ENCODE results near the gene FLNB.

The FLNB gene

GRCh38 chr3:58010562-58010961, 2.3 kb downstream of the FLNB start:
- no peak for DNase-seq

GRCh38 chr3:58011580-58011979, 3.4 kb downstream of the FLNB start:
- no peak for DNase-seq

- no peak for DNase-seq
Observed at GRCh38 chr3:58012302-58012701, 4.1 kb downstream of the FLNB start.

DNA sequence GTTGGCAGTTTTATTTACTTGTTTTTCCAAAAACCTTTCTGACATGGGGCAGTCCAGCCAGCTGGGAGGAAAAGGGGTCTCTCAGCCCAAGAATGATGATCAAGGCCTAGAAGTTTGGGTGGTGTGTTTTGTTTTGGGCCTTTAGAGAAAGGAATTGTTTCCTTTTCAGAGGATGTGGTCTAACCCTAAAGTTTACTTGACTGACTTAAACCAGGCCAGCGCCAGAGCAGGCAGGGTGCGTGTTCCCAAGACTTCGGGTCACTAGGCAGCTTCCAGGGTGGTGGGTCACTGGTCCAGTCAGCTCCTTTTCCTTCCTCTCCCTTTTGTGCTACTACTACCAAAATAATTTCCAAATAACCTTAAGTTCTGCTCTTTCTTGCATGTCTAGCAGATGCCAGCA, 4.9 kb downstream of the FLNB start:
- no peak for DNase-seq

- peak; percentile 93 for DNase-seq
Observed at GRCh38 chr3:58013973-58014649, 5.9 kb downstream of the FLNB start.

DNA sequence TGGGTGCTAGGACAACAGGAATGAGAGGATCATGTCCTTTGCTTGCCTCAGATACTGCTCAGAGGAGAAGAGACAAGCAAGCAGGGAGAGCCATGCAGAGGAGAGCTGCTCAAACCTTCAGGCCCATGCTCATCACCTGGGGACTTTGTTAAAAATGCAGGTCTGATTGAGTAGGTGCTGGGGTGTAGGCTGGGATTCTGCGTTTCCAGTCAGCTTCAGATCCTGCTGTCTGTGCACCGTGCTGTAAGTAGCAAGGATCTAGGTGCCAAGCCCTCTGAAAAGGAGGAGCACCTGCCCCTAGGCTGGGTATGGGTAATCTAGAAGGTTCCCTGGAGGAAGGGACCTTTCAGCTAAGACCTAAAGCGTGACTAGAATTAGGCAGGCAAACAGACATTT, 7.3 kb downstream of the FLNB start:
- DNase-seq: no peak

DNA sequence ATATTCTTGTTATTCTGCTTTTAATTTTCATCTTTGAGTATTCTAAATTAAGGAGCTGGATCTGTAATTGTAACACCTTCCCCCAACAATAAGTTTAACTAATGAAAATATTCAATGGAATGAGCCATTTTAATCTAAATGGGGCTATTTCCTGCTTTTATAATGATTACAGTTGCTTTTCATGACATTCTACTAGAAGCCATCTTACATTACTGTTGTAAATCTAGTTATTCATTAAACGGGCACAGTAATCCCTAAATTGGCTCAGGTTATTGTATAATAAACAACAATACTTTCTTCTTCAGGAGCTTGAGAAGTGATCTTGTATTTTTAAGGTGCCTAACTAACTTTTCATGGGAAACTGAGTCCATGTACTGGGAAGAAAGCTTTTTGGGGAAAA, 8.5 kb downstream of the FLNB start:
- no peak for DNase-seq

DNA sequence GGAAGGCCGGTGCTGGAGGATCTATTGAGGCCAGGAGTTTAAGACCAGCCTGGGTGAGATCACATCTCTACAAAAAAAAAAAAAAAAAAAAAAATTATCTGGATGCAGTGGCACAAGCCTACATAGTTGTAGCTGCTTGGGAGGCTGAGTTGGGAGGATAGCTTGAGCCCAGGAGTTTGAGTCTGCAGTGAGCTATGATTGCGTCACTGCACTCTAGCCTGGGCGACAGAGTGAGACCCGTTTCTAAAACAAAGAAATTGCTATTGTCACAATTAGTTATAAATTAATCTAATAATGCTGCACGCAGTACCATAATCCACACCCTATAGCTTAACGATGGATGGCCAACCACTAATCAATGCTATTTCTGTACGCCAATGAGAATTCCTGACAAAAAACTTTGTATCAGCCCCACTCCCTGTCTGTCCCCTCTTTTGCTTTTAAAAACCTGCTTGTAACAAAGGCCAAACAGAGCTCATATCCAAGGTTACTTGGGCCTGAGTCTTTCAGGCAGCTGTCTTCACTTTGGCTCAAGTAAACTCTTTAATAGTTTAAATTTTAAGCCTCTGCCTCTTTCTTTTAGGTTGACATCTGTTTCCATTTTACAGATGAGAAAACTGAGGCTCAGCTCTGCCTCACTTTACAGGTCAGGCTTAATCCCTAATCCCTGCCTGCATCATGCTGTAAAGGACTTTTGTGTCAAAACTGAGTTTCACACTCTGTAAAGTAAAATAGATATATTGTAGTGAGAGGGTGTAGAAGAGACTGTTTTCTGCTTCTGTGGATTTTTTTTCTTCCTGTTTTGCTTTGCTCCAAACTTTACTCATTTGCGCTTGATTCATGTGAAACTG, 10.9 kb downstream of the FLNB start:
- no peak for DNase-seq

- no peak for DNase-seq
Observed at GRCh38 chr3:58020783-58021071, 12.5 kb downstream of the FLNB start.

DNA sequence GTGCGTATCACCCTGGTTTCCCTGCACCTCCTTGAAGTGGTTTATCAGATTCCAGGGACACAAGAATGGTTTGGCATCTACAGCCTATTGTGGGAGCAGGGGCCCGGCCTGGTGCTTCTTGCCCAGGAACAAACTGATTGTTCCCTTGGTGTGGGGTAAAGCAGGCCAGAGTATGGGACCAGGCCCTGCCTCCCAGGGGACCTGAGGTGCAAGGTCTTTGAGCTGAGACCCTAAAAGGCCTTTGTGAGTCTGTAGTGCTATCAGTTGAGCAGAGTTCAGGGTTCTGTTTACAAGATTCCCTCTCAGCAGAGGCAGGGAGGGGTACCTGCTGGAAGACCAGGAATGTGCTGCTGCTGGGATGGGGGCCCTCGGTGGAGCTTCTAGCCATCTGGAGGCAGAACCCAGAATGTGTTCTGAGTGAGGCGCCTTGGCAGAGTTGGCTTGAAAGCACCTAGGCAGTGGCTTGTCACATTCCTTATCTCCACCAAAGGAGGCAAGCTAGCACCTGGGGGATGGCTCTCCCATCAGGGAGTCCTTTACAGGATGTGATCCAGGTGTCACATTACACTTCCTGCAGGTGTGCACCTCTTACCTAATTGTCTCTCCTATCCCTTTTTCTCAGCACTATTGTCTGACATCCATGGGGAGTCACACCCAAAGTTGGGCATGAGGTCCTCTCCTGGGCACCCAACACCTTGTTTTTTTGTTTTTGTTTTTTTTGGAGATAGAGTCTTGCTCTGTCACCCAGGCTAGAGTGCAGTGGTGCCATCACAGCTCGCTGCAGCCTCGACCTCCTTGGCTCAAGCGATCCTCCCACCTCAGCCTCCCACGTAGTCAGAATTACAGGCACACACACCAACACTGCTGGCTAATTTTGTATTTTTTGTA, 13.1 kb downstream of the FLNB start:
- peak; percentile 84 for DNase-seq

GRCh38 chr3:58021962-58022361, 13.7 kb downstream of the FLNB start:
- no peak for DNase-seq

- DNase-seq: no peak
Observed at GRCh38 chr3:58022490-58022889, 14.3 kb downstream of the FLNB start.

- DNase-seq: no peak
Observed at GRCh38 chr3:58023531-58023930, 15.3 kb downstream of the FLNB start.

GRCh38 chr3:58025406-58025805, 17.2 kb downstream of the FLNB start:
- peak; percentile 59 for DNase-seq

DNA sequence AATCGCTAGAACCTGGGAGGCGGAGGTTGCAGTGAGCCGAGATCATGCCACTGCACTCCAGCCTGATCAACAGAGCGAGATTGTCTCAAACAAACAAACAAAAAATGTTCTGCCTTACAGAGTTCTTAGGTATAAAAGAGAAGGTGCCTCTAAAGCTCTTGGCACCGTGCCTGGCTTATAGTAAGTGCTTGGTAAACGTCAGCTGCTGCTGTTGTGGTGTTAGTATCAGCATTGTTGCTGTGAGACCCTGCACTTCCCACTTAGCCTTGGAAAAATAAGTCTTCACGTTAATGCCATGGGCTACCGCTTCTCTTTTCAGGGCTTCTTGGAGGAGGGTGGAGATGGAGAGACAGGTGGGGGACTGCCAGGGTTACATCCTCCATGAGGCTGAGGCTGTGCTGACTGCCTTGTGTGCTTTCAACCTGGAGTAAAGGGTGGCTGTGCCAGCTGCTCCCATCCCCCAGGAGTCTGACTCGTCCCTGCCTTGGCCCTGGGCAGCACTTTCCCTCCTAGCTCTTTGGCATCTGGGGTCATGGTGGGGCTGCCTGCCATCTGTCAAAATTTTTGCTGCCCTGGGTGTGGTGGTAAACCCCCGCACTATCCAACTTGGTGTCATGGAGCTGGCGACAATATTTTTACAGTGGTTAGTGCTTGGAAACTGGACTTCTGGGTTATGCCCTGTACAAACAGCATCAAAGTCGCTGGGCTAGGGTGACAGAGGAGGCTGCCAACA, 17.8 kb downstream of the FLNB start:
- DNase-seq: peak; percentile 91

DNA sequence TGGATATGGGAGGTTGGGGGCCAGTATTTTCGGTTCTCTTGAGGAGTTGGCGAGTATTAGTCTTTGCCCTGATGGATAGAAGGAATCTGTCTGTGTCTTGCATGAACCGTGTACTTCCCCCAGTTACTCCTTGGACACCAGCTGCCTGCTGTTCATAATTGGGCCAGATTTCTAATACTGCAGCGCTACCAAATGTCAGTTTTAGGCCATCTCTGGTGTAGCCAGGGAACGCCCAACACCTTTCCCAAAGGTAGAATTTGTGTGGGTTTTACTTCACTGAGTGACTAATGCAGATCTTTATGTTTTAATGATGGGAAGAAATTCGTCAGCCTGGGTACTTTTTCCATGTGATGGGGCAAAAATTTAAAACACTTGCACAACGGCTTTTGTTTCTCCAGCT, 18.4 kb downstream of the FLNB start:
- DNase-seq: peak; percentile 67

DNA sequence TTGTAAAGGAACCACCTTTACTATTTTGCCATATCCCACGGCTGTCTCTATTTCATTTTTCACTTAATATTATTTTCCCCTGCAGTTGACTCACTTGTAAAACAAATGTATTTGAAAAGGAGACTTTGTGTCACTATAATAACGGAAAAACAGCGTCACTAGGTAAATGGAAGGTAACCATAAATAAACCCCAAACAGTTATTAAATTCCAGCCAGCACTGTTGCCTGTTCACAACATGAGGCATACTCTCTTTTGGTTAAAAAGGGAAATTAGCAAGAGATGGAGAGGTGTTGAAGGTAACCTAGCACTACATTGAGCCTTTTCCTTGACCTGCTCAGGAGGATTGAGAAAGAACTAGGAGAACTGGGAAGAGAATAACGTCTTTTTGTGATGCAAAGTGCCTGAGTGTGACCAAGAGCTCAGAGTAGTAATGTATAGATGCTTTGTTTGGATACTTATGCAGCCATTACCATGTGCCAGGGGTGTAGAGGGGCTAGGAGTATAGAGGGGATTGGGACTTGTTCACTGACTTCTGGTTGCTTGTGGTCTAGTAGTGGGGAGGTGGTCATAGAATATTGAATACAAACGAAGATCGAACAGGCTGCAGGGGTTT, 19.6 kb downstream of the FLNB start:
- no peak for DNase-seq

- no peak for DNase-seq
Observed at GRCh38 chr3:58028902-58029301, 20.7 kb downstream of the FLNB start.

DNA sequence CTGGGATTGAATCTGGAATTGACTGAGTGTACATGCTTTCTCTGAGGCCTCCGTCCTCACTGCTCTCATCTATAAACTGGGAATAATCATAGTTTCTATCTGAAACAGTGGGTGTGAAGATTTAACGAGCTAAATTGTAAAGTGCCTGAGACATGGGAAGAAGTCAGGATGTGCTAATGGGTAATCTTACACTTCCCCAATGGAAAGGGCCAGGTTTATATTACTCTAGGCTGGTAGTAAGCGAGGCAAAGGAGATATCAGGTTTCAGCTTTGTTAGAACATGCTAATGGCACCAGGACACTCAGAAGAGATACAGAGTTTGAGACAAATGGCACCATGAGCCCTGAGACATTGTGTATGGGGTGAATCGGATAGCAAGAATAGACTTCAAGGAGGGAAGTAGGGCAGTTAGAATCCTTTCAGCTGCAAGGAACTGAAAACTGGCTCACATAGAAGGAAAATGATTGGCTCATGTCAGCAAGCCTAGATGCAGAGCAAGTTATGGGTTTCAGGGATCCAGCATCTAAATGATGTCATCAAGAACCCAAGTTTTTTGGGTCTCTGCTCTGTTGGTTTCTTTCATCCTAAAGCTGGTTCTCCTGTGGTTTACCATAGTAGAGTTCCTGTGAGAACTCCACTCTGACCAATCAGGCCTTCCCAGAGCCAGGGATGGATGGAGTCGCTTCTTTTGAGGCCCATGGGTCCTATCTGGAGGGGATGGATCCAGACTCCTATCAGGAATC, 21.8 kb downstream of the FLNB start:
- peak; percentile 52 for DNase-seq

- no peak for DNase-seq
Observed at GRCh38 chr3:58032186-58032585, 24.0 kb downstream of the FLNB start.

GRCh38 chr3:58034738-58035523, 26.7 kb downstream of the FLNB start:
- DNase-seq: no peak

Measured in NCI-H69 (cell line).